Ovary (tissue), 3 donors: ENCODE measurements around the gene UPK3B.
"Not testable (repeated sequence)": the region's sequence is repeated elsewhere in the genome, so short reads cannot be mapped to it uniquely, and the experiment has no call there.

Source experiments
- POLR2A ChIP-seq: fragments of 450-650 bp; IDR thresholded peaks from one replicate; pipeline ENCODE4 v1.6.1; 2017; ENCODE audit warnings: antibody characterized with exemption, mild to moderate bottlenecking, moderate library complexity
- TF ChIP-seq, protein P1 (sequence below), 3 donors: fragments of 450-650 bp in 2 of 3; fragments of 200-600 bp in 1 of 3; IDR thresholded peaks; one replicate each; pipeline versions ENCODE4 v1.5.1 to v1.8.0; 2016 to 2022; ENCODE audit warnings: antibody characterized with exemption in 3 of 3, mild to moderate bottlenecking in 1 of 3
- donor health status: DM: no; HTN: no; CAD: no.

DNA sequence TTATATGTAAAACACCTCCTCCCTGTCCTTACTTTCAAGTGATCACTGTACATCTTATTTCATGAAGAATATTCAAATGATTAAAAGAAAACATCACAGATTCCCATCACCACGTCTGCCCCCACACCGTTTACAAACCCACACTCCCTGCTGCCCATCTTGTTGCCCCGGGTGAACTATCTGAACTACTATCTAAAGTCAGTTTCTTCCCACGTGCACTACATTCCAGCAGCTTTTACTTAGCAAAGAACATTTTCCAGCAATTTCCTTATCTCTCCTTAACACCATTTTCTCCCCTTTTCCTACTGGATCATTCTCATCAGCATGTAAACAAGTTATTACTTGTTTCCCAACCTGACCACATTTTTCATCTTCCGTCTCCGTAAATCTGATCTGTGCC is 49.3 kb downstream of the UPK3B start:
- TF ChIP-seq, protein P1, sequence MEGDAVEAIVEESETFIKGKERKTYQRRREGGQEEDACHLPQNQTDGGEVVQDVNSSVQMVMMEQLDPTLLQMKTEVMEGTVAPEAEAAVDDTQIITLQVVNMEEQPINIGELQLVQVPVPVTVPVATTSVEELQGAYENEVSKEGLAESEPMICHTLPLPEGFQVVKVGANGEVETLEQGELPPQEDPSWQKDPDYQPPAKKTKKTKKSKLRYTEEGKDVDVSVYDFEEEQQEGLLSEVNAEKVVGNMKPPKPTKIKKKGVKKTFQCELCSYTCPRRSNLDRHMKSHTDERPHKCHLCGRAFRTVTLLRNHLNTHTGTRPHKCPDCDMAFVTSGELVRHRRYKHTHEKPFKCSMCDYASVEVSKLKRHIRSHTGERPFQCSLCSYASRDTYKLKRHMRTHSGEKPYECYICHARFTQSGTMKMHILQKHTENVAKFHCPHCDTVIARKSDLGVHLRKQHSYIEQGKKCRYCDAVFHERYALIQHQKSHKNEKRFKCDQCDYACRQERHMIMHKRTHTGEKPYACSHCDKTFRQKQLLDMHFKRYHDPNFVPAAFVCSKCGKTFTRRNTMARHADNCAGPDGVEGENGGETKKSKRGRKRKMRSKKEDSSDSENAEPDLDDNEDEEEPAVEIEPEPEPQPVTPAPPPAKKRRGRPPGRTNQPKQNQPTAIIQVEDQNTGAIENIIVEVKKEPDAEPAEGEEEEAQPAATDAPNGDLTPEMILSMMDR (IDR thresholded peaks at IDR 0.05), result not testable (repeated sequence)
- not testable (repeated sequence) for TF ChIP-seq POLR2A
